ENCODE data around the gene BLNK. TPM values are rescaled to one million over a fixed set of nuclear protein-coding genes. Genes with fewer than 3 reads are reported as not detected.
A peak's percentile ranks its signal among the peaks of the same experiment; 100 is the strongest.

The BLNK gene
- total and polyA plus RNA-seq, 2 donors (not counting 1 experiment from before 2014, with no cell fraction given) = 153 to 205 TPM

DNA sequence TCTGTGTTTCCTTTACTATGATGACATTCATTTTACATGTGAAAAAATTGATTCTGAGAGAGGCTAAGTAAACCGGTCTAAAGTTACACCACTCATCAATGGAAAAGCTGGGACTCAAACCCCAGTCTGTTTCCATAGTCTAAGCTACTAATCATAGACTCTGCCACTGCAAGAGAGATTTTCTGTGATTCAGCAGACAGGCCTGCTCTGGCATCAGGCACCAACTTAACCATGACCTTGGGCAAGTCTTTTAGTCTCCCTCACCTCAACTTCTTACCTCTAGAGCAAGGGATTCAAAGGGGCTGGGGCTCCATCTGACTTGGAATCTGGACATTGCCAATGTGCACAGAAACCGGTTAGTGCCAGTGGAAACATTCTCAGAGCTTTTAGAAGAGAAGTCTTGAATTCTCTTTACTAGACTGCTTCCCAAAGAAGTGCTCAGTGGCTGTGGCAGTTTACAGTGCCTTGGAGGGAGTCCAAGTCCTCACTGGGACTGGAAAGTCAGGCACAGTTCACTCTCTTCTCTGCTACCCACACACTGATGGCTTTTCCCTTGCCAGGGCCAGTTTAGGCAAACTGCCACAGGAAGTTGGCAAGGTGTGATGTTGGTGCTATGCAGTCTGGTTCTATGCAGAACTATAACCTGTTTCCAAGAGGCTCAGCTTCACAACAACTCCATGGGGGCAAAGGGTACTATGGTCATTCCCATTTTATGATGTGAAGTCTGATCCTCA, 4.5 kb upstream of the BLNK start:
- CTCF ChIA-PET = interaction anchor here (0.6 to 7.9 kb wide), 5 partner anchors 10 to 684 kb away, joined by 3 to 80 read pairs (median 12); no protein-coding TSS in a partner anchor
- H3K4me3 ChIP-seq (ENCODE audit: control extremely low read depth in 1 of 5, extremely low read depth in 1 of 5, insufficient read depth in 1 of 5, low read depth in 2 of 5, low read length in 4 of 5) = no peak overlapping the region
- H3K4me3 Mint-ChIP-seq = peak overlapping the region; percentile 35
- peaks cover 51% of the 10 kb centered on the region for H3K79me2 ChIP-seq (ENCODE audit: control insufficient read depth, insufficient read depth, low read length)
- H3K27me3 Mint-ChIP-seq = no peaks in the 10 kb centered on the region
- H3K4me1 ChIP-seq (ENCODE audit: control insufficient read depth in 2 of 2, insufficient read depth in 2 of 2, low read length in 2 of 2) = peaks cover 61 to 65% of the 10 kb centered on the region in 2 donors
- WGBS (ENCODE audit: insufficient coverage) = no CpG with 5 or more reads among the region's 2 CpGs
- intact Hi-C loops (cut with micrococcal nuclease) = no loop called here
- peak overlapping the region; percentile 16 for H3K4me2 ChIP-seq (replicated peaks; ENCODE audit: low read depth, low read length, poor library complexity, severe bottlenecking)
- TF ChIP-seq EZH2 (IDR thresholded peaks at IDR 0.05; ENCODE audit: borderline replicate concordance, insufficient read depth, low read depth, low read length, poor library complexity, severe bottlenecking) = no peak
- TF ChIP-seq, protein P1, sequence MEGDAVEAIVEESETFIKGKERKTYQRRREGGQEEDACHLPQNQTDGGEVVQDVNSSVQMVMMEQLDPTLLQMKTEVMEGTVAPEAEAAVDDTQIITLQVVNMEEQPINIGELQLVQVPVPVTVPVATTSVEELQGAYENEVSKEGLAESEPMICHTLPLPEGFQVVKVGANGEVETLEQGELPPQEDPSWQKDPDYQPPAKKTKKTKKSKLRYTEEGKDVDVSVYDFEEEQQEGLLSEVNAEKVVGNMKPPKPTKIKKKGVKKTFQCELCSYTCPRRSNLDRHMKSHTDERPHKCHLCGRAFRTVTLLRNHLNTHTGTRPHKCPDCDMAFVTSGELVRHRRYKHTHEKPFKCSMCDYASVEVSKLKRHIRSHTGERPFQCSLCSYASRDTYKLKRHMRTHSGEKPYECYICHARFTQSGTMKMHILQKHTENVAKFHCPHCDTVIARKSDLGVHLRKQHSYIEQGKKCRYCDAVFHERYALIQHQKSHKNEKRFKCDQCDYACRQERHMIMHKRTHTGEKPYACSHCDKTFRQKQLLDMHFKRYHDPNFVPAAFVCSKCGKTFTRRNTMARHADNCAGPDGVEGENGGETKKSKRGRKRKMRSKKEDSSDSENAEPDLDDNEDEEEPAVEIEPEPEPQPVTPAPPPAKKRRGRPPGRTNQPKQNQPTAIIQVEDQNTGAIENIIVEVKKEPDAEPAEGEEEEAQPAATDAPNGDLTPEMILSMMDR (IDR thresholded peaks at IDR 0.05) = no peak
- H3K9ac ChIP-seq (ENCODE audit: low read length) = no peak overlapping the region
- peaks cover 0 to 4% (median 0%) of the 10 kb centered on the region in 3 donors for H3K9me3 ChIP-seq (ENCODE audit: control extremely low read depth in 1 of 3, control insufficient read depth in 2 of 3, insufficient read depth in 1 of 3, low read length in 2 of 3)
- H3K27ac ChIP-seq (ENCODE audit: low read length in 2 of 2) = peak overlapping the region; percentile 2 to 88
- H3K36me3 ChIP-seq (replicated peaks in 1 of 2; ENCODE audit: control extremely low read depth in 1 of 2, control insufficient read depth in 1 of 2, extremely low read depth in 1 of 2, insufficient read depth in 2 of 2, low read length in 1 of 2) = no peaks in the 10 kb centered on the region
- ATAC-seq (ENCODE audit: low read depth) = no peak
- peak overlapping the region; percentile 29 for H2AFZ ChIP-seq (ENCODE audit: insufficient read depth, low read depth, low read length, poor library complexity, severe bottlenecking)
- H3K9me3 Mint-ChIP-seq (ENCODE audit: insufficient read depth) = no peaks in the 10 kb centered on the region
- peak overlapping the region; percentile 83 for H3K27ac Mint-ChIP-seq
- POLR2A ChIA-PET = interaction anchor here (1.0 to 1.5 kb wide), 2 partner anchors 10 to 11 kb away, joined by 4 to 5 read pairs; no protein-coding TSS in a partner anchor
- peaks cover 76% of the 10 kb centered on the region for H3K4me1 Mint-ChIP-seq
- no peaks in the 10 kb centered on the region for H4K20me1 ChIP-seq (ENCODE audit: control insufficient read depth, insufficient read depth, low read length, poor library complexity, severe bottlenecking)
- no peak for DNase-seq
- no peaks in the 10 kb centered on the region for H3K27me3 ChIP-seq (replicated peaks in 1 of 4; ENCODE audit: control extremely low read depth in 1 of 4, control insufficient read depth in 3 of 4, insufficient read depth in 4 of 4, low read length in 3 of 4)

Measured in B cell (primary cell).